Measurements from ENCODE around the gene CPT1B.
A peak's percentile ranks its signal among the peaks of the same experiment; 100 is the strongest.

The CPT1B gene

GRCh38 chr22:50527921-50528681 lies 50.1 kb downstream of the CPT1B start:
- H3K9ac ChIP-seq (ENCODE audit: low read length), result no peak overlapping the region
- H3K27ac ChIP-seq (ENCODE audit: low read length), result no peak overlapping the region
- H3K36me3 ChIP-seq (ENCODE audit: control insufficient read depth, low read depth, low read length), result peaks cover 4% of the 10 kb centered on the region
- H3K9me3 ChIP-seq (ENCODE audit: control insufficient read depth, low read depth, low read length), result no peaks in the 10 kb centered on the region
- H3K4me1 ChIP-seq (ENCODE audit: control insufficient read depth, low read depth, low read length), result peaks cover 6% of the 10 kb centered on the region
- H3K27me3 ChIP-seq (ENCODE audit: control insufficient read depth, insufficient read depth, low read length), result peaks cover 67% of the 10 kb centered on the region
- H3K4me3 ChIP-seq (ENCODE audit: low read length), result no peak overlapping the region

- peaks cover 57% of the 10 kb centered on the region for H3K27me3 ChIP-seq (ENCODE audit: control insufficient read depth, insufficient read depth, low read length)
- H3K9ac ChIP-seq (ENCODE audit: low read length), result peak overlapping the region; percentile 62
- peak overlapping the region; percentile 75 for H3K4me3 ChIP-seq (ENCODE audit: low read length)
- no peaks in the 10 kb centered on the region for H3K9me3 ChIP-seq (ENCODE audit: control insufficient read depth, low read depth, low read length)
- H3K36me3 ChIP-seq (ENCODE audit: control insufficient read depth, low read depth, low read length), result peaks cover 11% of the 10 kb centered on the region
- peaks cover 6% of the 10 kb centered on the region for H3K4me1 ChIP-seq (ENCODE audit: control insufficient read depth, low read depth, low read length)
- H3K27ac ChIP-seq (ENCODE audit: low read length), result no peak overlapping the region
Observed at GRCh38 chr22:50526834-50527801, 51.1 kb downstream of the CPT1B start.

- peaks cover 49% of the 10 kb centered on the region for H3K27me3 ChIP-seq (ENCODE audit: control insufficient read depth, insufficient read depth, low read length)
- H3K9me3 ChIP-seq (ENCODE audit: control insufficient read depth, low read depth, low read length), result no peaks in the 10 kb centered on the region
- peaks cover 18% of the 10 kb centered on the region for H3K36me3 ChIP-seq (ENCODE audit: control insufficient read depth, low read depth, low read length)
- peak overlapping the region; percentile 75 for H3K4me3 ChIP-seq (ENCODE audit: low read length)
- H3K27ac ChIP-seq (ENCODE audit: low read length), result no peak overlapping the region
- peaks cover 6% of the 10 kb centered on the region for H3K4me1 ChIP-seq (ENCODE audit: control insufficient read depth, low read depth, low read length)
- H3K9ac ChIP-seq (ENCODE audit: low read length), result peak overlapping the region; percentile 62
Observed at GRCh38 chr22:50526108-50526833, 52.0 kb downstream of the CPT1B start.

GRCh38 chr22:50525858-50526107 lies 52.4 kb downstream of the CPT1B start:
- Histone ChIP-seq H3K4me3 (ENCODE audit: low read length) (peak overlapping the region; percentile 75), H3K36me3 (ENCODE audit: control insufficient read depth, low read depth, low read length) (peaks cover 23% of the 10 kb centered on the region), H3K27ac (ENCODE audit: low read length) (no peak overlapping the region), H3K27me3 (ENCODE audit: control insufficient read depth, insufficient read depth, low read length) (peaks cover 44% of the 10 kb centered on the region), H3K9ac (ENCODE audit: low read length) (peak overlapping the region; percentile 62), H3K4me1 (ENCODE audit: control insufficient read depth, low read depth, low read length) (peaks cover 3% of the 10 kb centered on the region), H3K9me3 (ENCODE audit: control insufficient read depth, low read depth, low read length) (no peaks in the 10 kb centered on the region)

- H3K27ac ChIP-seq (ENCODE audit: low read length), result no peak within 1 kb of the TSS
- peaks cover 3% of the 10 kb centered on the region for H3K4me1 ChIP-seq (ENCODE audit: control insufficient read depth, low read depth, low read length)
- H3K27me3 ChIP-seq (ENCODE audit: control insufficient read depth, insufficient read depth, low read length), result peaks cover 39% of the 10 kb centered on the region
Observed at GRCh38 chr22:50525104-50525857, 52.9 kb downstream of the CPT1B start, which contains the start of gene SCO2. TSS of gene SCO2 (minus strand) at chr22:50525598. CDS start at chr22:50524411, 1,187 bp downstream.

GRCh38 chr22:50524676-50525103 lies 53.5 kb downstream of the CPT1B start:
- Histone ChIP-seq H3K9ac (ENCODE audit: low read length) (peak overlapping the region; percentile 62), H3K27me3 (ENCODE audit: control insufficient read depth, insufficient read depth, low read length) (peaks cover 33% of the 10 kb centered on the region), H3K4me3 (ENCODE audit: low read length) (peak overlapping the region; percentile 75), H3K4me1 (ENCODE audit: control insufficient read depth, low read depth, low read length) (peaks cover 3% of the 10 kb centered on the region), H3K9me3 (ENCODE audit: control insufficient read depth, low read depth, low read length) (no peaks in the 10 kb centered on the region), H3K27ac (ENCODE audit: low read length) (no peak overlapping the region), H3K36me3 (ENCODE audit: control insufficient read depth, low read depth, low read length) (peaks cover 23% of the 10 kb centered on the region)

More at GRCh38 chr22:50525104-50525857, 52.9 kb downstream of the CPT1B start, which contains the start of gene SCO2:
- Histone ChIP-seq H3K36me3 (ENCODE audit: control insufficient read depth, low read depth, low read length) (peaks cover 23% of the 10 kb centered on the region), H3K4me3 (ENCODE audit: low read length) (peak within 1 kb of the TSS; percentile 75), H3K9me3 (ENCODE audit: control insufficient read depth, low read depth, low read length) (no peaks in the 10 kb centered on the region), H3K9ac (ENCODE audit: low read length) (peak within 1 kb of the TSS; percentile 62)

- Histone ChIP-seq H3K27me3 (ENCODE audit: control insufficient read depth, insufficient read depth, low read length) (peaks cover 27% of the 10 kb centered on the region), H3K4me3 (ENCODE audit: low read length) (peak overlapping the region; percentile 75), H3K27ac (ENCODE audit: low read length) (no peak overlapping the region), H3K4me1 (ENCODE audit: control insufficient read depth, low read depth, low read length) (peaks cover 3% of the 10 kb centered on the region), H3K36me3 (ENCODE audit: control insufficient read depth, low read depth, low read length) (peaks cover 29% of the 10 kb centered on the region), H3K9me3 (ENCODE audit: control insufficient read depth, low read depth, low read length) (no peaks in the 10 kb centered on the region), H3K9ac (ENCODE audit: low read length) (no peak overlapping the region)
Observed at GRCh38 chr22:50523806-50524675, 54.2 kb downstream of the CPT1B start.

GRCh38 chr22:50523458-50523805 lies 54.8 kb downstream of the CPT1B start:
- H3K36me3 ChIP-seq (ENCODE audit: control insufficient read depth, low read depth, low read length), result peaks cover 33% of the 10 kb centered on the region
- H3K9ac ChIP-seq (ENCODE audit: low read length), result no peak overlapping the region
- H3K27me3 ChIP-seq (ENCODE audit: control insufficient read depth, insufficient read depth, low read length), result peaks cover 20% of the 10 kb centered on the region
- no peak overlapping the region for H3K4me3 ChIP-seq (ENCODE audit: low read length)
- no peak overlapping the region for H3K27ac ChIP-seq (ENCODE audit: low read length)
- peaks cover 3% of the 10 kb centered on the region for H3K4me1 ChIP-seq (ENCODE audit: control insufficient read depth, low read depth, low read length)
- no peaks in the 10 kb centered on the region for H3K9me3 ChIP-seq (ENCODE audit: control insufficient read depth, low read depth, low read length)

- H3K27ac ChIP-seq (ENCODE audit: low read length), result no peak overlapping the region
- H3K4me3 ChIP-seq (ENCODE audit: low read length), result no peak overlapping the region
- H3K9me3 ChIP-seq (ENCODE audit: control insufficient read depth, low read depth, low read length), result no peaks in the 10 kb centered on the region
- H3K36me3 ChIP-seq (ENCODE audit: control insufficient read depth, low read depth, low read length), result peaks cover 37% of the 10 kb centered on the region
- H3K27me3 ChIP-seq (ENCODE audit: control insufficient read depth, insufficient read depth, low read length), result peaks cover 15% of the 10 kb centered on the region
- H3K9ac ChIP-seq (ENCODE audit: low read length), result no peak overlapping the region
- peaks cover 3% of the 10 kb centered on the region for H3K4me1 ChIP-seq (ENCODE audit: control insufficient read depth, low read depth, low read length)
Observed at GRCh38 chr22:50522806-50523438, 55.3 kb downstream of the CPT1B start.

Measured in iPS-18a (cell line).